Measurements from ENCODE around the gene OR10H1.

The OR10H1 gene

GRCh38 chr19:15759962-15760565 is 55.4 kb downstream of the OR10H1 start:
- no peak for DNase-seq

- no peak for DNase-seq
These were observed 57.1 kb downstream of the OR10H1 start for GRCh38 chr19:15758379-15758778.

Data from SHP77 treated with DMSO at 0.1 percent for 48 hours (cell line).